Stimulated activated CD4-positive, alpha-beta T cell treated with anti-CD3 and anti-CD28 coated beads, Interleukin-15, amount 100 ng/mL, for 1 hour (primary cell): ENCODE results near the gene CEP112.

ENCODE experiments used
- DNase-seq, 2 donors: peaks; one replicate each; pipeline ENCODE4 v3.0.0-alpha.2; 2020; ENCODE audit warnings: low read depth in 1 of 2, low spot score in 1 of 2

The CEP112 gene

DNA sequence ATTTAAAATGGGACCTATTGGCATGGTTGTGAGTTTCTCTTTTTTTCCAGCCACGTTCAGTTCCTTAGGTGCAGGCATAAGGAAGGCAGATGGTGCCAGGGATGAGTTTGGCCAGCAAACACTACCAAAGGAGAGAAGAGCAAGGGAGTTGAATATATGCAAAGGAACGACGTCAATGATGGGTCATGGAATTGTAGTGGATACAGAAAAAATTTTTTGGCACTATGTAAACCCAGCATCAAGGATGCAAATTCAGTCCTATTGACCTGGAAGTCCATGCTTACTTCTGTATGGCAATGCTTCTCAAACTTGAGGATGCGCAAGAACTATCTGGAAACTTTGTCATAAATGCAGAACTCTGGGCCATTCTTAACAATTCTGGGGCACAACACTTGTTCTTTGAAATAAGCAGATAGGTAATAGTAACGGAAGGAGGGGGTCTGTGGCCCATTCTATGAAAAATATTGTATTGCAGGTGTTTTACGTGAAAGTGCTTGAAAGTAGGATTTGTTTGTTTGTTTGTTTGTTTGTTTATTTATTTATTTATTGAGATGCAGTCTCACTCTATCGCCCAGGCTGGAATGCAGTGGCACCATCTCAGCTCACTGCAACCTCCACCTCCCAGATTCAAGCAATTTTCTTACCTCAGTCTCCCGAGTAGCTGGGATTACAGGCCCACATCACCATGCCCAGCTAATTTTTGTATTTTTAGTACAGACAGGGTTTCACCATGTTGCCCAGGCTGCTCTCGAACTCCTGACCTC, 19.3 kb upstream of the CEP112 start:
- DNase-seq = no peak

DNA sequence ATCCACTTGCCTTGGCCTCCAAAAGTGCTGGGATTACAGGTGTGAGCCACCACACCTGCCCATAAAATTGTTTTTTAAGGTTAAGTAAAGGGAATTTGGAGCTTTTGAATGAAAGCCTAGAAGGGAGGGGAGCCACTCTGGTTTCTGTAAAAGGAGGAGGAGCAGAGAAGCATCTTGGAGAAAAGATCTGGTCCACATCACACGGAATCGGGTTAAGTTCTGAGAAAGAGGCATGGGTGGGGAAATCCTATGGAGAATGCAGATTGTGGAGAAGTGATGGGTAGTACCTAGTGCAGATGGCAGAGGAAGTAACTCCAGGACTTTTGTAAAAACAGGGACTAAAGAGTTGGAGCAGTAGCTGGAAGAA, 18.3 kb upstream of the CEP112 start:
- no peak for DNase-seq

DNA sequence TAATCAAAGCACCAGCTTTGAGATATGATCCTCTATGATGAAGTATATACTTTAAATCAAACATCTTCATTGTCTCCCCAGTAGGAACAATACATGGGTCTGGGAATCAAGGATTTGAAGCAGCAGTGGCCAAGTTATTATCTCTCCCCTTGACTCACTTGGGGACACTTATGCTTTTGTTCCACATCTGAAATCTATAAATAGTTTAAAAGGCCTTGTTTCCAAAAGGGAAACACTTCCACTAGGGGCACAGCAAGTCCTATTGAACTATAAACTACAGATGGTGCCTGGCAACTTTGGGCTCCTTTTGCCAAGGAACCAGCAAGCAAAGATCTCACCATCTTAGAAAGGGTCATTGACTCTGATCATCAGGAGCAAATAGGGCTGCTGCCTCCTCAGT, 16.0 kb upstream of the CEP112 start:
- DNase-seq = no peak

DNA sequence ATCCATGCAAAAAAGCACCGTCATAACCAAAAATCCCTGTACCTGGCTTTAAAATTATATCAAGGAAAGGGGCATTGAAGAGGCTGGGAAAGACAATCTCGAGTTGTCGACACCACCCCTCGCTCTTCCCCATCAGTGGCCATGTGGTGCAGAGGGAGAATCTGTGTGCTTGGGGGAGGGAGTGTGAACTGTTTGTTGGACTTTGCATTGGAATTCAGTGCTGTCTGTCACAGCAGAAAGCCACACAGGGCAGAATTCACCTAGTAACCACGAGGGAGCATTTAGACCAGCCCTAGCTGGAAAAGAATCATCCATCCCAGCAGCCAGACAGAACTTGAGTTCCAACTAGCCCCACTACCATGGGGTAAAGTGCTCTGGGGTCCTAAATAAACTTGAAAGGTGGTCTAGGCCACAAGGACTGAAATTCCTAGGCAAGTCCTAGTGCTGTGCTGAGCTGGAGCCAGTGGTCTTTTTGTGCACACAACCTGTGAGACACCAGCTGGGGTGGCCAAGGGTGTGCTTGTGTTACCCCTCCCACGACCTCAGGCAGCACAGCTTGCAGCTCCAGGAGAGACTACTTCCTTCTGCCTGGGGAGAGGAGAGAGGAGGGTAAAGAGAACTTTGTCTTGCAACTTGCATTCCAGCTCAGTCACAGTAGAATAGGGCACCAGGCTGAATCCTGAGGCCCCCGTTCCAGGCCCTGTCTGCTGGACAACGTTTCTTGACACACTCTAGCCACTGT, 11.5 kb upstream of the CEP112 start:
- DNase-seq = no peak

DNA sequence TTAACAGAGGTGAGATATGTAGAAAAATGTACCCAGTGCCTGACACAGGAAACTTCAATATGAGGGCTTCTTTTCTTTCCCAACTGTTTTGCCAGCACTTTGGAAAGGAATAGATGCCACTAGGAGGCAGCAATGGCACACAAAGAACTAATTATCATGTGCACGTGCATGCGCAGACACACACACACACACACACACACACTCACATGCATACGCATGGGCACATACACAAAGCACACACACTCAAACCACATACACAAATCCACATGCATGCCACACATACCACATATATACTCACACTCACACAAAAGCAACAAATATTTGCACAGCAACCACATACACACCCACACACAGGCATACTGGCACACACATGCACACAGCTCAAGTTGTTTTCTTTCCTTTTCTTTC, 8.8 kb upstream of the CEP112 start:
- peak; percentile 10 to 14 for DNase-seq

DNA sequence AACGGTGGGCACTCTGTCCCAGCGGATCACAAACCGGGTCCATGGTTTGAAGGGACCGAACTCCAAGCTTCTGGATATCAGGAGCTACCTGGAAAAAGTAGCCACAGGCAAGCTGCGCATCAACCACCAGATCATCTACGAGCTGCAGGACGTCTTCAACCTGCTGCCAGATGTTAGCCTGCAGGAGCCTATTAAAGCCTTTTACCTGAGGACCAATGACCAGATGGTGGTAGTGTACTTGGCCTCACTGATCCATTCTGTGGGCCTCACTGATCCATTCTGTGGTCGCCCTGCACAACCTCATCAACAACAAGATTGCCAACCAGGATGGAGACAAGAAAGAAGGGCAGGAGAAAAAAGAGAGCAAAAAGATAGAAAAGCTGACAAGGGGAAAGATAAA, 6.3 kb upstream of the CEP112 start:
- DNase-seq = no peak

DNA sequence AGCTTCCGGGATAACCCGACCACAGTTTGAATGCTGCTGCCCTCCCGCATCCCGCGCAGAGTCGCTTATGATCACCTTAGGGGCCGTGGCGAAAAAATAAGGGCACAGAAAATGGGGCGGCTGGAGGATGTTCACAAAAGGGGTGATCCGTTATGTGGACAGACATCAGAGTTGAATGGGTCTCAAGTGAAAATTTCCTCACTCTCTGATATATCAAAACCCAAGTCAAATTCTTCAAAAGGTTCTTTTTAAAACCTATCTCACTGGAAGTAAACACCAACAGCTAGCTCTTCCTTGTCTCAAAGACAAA, 400 bp upstream of the CEP112 start:
- no peak for DNase-seq

DNA sequence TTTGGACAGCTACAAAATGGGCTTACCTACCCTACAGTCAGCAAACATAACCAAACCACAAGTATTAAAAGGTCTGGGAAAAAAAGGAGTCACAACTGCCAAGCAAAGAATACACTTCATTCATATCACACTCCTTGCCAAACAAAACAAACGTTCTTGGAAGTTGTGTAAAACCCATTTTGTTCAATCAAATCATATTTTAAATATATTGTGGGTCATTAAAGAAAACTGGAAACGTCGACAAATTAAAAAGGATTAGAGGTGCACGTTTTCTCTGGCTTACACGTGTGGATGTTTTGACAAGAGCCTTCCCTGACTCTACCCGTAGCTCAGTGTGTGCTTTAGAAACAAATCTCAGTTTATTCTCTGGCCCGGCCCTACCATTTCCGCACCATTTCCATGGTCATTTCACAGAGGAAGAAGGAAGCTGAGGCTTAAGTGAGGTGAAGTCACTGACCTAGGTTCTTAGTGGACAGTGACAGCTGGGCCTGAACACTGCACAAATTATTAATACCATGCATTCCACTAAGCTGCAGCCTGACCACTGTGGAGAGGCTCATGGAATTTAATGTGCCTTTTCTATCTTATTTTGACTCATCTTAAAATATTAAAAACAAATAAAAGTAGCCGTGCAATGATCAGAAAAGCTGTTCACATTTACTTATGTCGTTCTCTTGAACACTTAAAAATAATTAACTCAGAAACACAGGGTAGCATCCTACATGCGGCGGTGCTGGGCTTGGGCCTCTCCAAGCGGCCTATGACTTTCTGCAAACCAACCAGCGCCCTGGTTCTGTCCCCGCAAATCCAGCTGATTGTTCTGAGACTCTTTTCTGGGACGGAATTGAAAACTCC, 968 bp downstream of the CEP112 start:
- DNase-seq = no peak

DNA sequence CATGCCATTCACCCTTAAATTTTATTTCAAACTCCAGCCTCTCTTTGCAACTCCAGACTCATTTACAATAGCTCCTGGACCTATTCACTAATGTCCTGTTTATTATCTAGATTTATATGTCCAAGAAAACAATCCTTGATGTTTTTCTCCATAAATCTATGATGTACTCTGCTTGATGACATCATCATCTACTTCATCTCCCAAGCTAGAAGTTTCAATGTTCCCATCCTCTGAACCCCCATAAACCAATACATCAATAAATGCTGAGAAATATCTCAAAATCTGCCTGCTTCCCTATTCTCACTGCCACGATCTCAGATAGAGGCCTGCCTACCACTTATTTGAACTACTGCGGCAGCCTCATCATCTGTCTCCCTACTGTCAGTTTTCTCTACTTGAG, 4.2 kb downstream of the CEP112 start:
- no peak for DNase-seq

DNA sequence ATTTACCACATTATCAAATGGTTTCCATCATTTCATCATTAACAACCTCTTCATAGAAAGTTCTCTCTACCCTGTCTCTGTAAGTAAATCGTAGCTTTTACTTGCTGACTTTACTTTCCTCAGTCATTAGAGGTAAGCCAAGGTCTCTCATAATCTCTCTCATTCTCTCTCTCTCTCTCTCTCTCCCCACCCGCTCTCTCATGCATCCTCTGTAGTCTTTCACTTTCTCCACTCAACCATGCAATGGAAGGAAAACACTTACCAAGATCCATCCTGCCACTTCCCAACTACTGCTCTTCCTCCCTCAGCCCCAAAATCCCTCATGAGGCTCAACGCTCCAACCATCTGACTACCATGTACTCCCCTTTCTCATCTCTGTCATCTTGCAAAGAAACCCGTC, 6.1 kb downstream of the CEP112 start:
- DNase-seq = no peak

DNA sequence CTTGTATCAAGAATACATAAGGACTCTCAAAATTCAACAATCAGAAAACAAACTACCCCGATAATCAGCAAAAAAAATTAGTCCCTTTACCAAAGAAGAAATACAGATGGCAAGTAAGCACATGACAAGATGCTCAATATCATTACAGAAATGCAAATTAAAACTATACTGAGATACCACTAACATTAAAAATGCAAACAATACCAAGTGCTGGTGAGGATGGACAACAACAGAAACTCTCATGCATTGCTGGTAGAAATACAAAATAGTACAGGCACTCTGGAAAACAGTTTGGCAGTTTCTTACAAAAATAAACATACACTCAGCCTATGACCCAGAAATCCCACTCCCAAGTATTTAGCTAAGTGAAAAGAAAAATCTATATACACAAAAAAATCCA, 7.5 kb downstream of the CEP112 start:
- DNase-seq = no peak

DNA sequence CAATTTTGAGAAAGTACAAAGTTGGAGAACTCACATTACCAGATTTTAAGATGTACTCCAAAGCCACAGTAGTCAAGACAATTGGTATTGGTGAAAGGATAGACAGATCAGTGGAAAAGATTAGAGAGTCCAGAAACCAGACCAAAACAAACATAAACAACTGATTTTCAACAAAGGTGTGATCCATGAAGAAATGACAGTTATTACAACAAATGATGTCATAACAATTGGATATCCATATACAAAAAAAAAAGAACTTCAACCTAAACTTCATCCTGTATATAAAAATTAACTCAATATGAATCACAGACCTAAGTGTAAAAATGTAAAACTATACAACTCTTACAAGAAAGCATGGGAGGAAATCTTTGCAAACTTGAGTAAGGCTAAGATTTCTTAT, 8.4 kb downstream of the CEP112 start:
- DNase-seq = no peak

DNA sequence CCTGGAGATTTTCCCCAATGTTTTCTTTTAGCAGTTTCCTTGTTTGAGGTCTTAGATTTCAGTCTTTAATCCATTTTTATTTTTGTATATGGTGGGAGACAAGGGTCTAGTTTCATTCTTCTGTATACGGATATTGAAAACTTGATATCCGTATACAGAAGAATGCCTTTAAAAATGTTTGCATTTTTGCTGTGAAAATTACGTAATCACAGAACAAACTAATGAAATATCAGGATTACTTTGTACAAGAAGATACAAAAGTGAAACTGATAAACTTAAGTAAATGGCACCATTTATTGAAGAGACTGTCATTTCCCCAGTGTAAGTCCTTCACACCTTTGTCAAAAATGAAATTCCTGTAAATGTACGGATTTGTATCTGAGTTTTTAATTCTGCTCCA, 13.3 kb downstream of the CEP112 start:
- no peak for DNase-seq

DNA sequence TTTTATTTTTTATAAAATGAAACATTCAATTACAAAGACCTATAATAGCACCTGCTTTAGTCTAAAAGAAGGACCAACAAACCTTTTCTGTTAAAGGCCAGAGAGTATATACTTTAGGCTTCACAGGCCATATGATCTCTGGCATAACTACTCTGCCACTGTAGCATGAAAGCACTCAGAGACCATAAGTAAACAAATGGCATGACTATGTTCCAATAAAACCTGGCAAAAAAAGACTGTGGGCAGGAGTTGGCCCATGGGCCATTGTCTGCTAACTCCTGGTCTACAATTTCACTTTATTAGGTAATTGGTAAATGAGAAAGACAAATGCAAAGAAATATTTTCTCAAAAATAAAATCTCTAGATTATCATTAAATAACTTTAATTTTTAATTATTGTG, 14.9 kb downstream of the CEP112 start:
- no peak for DNase-seq

DNA sequence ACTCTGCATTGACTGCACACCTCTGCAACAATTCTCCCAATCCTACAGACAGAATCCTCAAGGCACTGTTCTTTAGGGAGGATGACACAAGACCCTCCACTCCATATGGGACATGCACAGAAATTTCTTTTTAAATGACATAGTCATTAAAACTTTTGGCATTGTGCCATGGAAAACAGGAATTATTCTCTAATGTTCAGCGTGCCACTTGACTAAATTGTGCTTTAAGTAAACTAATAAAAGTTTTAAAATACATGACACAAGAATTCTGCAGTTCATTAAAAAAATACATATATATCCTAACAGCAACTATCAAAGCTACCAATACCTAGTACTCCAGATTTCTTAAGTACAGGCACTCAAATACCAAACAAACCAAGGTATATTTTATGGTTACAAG, 16.0 kb downstream of the CEP112 start:
- no peak for DNase-seq

DNA sequence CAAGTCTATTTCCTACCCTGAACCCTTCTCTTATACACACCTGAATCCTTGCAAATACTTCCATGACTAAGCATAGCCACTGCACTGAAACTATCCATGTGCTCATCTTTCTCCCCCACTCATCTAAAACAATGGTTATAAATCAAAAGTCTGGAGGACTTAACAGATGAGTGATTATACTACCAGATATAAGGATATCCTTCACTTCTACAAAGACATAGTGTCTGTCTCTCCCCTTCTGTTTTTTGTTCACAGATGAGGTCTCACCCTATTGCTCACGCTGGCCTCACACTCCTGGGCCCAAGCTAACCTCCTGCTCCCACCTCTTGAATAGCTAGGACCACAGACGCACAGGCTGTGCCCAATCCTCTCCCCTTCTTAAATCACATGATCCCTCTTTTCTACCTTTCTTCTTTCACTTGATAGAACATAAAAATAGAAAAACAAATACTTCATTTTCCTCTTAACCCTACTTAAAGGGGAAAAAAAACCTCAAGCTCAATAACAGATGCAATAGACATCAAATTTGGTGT, 19.2 kb downstream of the CEP112 start:
- DNase-seq = no peak

DNA sequence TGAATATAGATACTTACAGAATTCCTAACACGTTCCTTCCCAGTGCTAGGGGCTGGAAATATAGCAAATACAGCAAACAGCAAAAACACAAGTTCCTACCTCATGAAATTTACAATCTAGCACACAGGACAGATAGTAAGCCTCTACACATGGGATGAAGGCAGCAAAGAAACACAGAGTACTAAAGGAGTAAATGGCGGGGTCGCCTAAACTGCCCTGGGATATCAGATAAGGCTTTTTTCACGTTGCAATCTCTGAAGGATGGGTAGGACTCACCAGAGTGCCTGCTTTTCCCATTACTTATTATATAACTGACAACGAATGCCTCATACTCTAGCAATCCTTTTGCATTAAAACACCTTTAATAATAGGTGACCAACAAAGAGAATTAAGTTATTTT, 19.8 kb downstream of the CEP112 start:
- no peak for DNase-seq

DNA sequence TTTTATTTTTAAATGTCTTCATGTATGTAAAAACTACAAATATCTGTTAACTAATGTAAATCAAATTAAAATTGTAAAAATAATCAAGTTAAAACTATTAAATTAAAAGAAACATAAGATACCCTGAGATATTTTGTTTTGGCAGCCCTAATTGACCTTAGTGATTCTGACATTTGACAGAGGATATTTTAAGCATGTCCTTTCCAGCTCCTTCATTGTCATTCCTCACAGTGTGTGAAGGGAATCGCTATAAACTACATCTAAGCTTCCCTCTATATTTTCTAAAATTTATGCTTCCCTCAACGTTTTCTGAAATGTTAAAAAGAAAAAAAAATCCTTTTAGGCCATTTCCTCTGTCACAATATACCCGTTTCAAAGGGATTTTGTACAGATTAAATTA, 20.2 kb downstream of the CEP112 start:
- no peak for DNase-seq

DNA sequence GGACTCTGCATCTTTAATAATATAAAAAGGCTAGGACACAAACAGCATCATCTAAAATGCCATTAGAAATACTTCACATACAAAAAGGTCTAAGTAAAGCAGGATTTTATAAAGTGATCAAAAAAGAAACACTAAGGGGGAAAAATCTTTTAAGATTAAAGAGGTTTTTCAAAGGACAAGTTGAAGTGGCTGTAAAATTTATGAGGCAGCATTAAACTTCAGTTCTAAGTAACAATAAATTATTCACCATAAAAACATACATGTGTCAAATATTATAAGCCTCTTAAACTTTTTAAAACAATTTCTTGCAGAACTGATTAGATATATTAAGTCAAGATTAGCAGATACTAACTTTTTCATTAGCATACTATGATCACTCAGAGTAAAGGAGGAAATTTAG, 20.8 kb downstream of the CEP112 start:
- DNase-seq = no peak

DNA sequence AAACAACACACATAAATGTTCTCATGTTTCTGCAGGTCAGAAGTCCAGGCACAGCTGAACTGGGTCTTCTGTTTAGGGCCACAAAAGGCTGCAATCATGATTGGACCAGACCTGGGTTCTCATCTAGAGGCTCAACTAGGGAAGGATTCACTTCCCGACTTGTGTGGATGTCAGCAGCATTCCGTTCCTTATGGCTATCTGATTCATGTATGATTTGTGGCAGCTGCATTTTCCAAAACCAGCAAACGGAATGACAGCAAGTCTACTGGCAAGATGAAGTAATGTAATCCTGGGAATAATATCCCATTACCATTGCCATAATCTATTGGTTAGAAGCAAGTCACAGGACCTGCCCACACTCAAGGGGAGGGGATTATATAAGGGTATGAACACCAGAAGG, 22.1 kb downstream of the CEP112 start:
- no peak for DNase-seq

DNA sequence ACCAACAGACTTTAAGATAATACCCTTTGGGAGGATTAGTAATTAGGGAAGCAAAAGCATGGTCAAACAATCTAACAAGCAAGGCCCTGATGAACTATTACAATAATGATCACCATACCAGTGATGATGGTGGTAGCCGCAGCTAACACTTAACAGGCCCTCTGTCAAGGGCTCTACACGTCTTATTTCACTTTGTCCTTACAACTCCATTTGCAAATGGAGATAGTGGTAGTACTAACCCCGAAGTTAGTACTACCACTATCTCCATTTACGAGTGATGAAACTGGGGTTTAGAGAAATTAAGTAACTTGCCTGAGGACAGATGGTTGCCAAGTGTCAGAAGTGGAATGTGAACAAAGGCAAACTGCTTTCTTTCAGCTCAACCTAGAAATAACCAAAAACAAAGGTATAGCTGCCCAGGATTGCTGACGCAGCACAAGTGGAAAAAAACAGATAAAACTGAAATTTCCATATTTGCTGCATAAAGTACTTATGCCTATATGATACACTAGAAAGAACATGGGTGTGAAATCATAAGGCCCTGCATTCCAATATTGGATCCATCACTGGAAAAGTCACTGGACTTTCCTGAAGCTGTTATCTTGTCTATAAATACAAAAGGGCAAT, 24.6 kb downstream of the CEP112 start:
- DNase-seq = no peak
